ENCODE data around the gene AXIN1. TPM values are rescaled to one million over a fixed set of nuclear protein-coding genes. Genes with fewer than 3 reads are reported as not detected.

The AXIN1 gene
- total RNA-seq, 1 donor = 35.8 TPM

- Histone ChIP-seq H3K4me3 (ENCODE audit: low read length) (no peak overlapping the region), H3K4me1 (ENCODE audit: insufficient read depth, low read length) (peaks cover 43% of the 10 kb centered on the region), H3K9me3 (ENCODE audit: low read depth, low read length) (no peaks in the 10 kb centered on the region), H3K27me3 (ENCODE audit: insufficient read depth, low read length) (no peaks in the 10 kb centered on the region)
Measured at GRCh38 chr16:320206-320605, 32.3 kb downstream of the AXIN1 start.

DNA sequence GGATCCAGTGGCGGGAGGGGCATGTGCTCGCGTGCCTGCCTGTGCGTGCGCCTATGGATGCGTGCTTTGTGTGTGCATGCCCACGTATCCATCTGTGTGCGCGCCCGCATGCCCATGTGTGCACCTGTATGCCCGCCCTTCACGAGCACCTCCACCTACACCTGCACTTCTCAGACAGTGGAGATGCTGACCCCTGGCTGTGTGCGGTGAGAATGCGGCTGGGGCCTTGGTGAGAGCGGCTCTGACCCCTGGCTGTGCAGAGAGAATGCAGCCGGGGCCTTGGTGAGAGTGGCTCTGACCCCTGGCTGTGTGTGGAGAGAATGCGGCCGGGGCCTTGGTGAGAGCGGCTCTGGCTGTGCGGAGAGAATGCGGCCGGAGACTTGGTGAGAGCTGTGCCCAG lies 33.9 kb downstream of the AXIN1 start:
- Histone ChIP-seq H3K27me3 (ENCODE audit: insufficient read depth, low read length) (no peaks in the 10 kb centered on the region), H3K9me3 (ENCODE audit: low read depth, low read length) (no peaks in the 10 kb centered on the region), H3K4me1 (ENCODE audit: insufficient read depth, low read length) (peaks cover 32% of the 10 kb centered on the region), H3K4me3 (ENCODE audit: low read length) (no peak overlapping the region)

DNA sequence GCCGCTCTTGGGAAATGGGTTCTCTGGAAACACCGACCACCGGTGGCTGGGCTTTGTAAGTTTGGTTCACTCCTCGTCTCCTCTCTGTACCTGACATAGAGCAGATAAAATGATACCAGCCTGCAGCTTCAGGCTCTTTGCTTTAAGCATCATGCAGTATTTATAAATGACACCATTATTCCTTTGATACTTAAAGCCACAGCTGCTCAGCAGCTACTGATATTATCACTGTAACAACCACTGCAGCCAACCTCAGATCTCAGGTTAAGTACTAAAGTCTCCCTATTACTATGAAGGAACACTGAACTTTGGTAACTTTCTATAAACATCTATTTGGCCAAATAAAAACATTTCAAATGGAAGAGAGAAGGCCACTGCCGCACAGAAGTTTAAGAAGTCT lies 34.9 kb downstream of the AXIN1 start:
- Histone ChIP-seq H3K27me3 (ENCODE audit: insufficient read depth, low read length) (no peaks in the 10 kb centered on the region), H3K4me3 (ENCODE audit: low read length) (no peak overlapping the region), H3K9me3 (ENCODE audit: low read depth, low read length) (no peaks in the 10 kb centered on the region), H3K4me1 (ENCODE audit: insufficient read depth, low read length) (peaks cover 29% of the 10 kb centered on the region)

DNA sequence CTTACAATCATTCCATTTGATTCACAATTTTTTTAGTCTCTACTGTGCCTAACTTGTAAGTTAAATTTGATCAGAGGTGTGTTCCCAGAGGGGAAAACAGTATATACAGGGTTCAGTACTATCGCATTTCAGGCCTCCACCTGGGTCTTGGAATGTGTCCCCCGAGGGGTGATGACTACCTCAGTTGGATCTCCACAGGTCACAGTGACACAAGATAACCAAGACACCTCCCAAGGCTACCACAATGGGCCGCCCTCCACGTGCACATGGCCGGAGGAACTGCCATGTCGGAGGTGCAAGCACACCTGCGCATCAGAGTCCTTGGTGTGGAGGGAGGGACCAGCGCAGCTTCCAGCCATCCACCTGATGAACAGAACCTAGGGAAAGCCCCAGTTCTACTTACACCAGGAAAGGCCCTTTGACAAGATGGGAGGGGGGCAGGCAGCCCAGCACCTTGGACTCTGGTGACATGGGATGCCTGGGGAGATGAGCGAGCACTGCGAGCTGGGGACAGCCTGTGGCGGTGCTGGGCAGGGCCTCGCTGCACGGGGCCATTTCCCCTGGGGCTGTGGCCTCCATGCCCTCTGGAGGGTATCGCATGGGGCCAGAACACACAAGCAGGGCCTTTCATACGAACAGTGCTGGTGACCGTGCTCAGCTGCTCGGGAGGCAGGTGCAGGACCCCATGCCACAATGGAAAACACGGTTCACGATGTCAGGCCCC lies 35.6 kb downstream of the AXIN1 start:
- Histone ChIP-seq H3K9me3 (ENCODE audit: low read depth, low read length) (no peaks in the 10 kb centered on the region), H3K4me3 (ENCODE audit: low read length) (no peak overlapping the region), H3K4me1 (ENCODE audit: insufficient read depth, low read length) (peaks cover 29% of the 10 kb centered on the region), H3K27me3 (ENCODE audit: insufficient read depth, low read length) (no peaks in the 10 kb centered on the region)

- no peaks in the 10 kb centered on the region for H3K27me3 ChIP-seq (ENCODE audit: insufficient read depth, low read length)
- H3K4me3 ChIP-seq (ENCODE audit: low read length) = no peak overlapping the region
- H3K4me1 ChIP-seq (ENCODE audit: insufficient read depth, low read length) = peaks cover 21% of the 10 kb centered on the region
- H3K9me3 ChIP-seq (ENCODE audit: low read depth, low read length) = no peaks in the 10 kb centered on the region
Measured at GRCh38 chr16:314795-315299, 37.7 kb downstream of the AXIN1 start.

DNA sequence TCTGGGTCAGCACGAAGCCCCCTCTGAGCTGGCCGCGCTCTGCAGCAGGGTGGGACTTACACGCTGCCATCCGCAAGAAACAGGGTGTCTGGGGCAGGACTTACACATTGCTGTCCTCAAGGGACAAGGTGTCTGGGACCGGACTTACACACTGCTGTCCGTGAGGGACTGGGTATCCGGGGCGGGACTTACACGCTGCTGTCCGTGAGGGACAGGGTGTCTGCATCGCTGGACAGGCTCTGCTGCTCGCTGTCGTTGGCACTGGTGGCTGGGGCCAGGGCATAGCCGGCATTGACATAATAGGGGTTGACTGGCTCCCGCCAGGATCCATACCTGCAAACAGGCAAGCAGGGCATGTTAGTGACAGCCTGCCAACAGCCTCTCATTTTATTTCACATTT lies 38.2 kb downstream of the AXIN1 start:
- H3K4me3 ChIP-seq (ENCODE audit: low read length) = no peak overlapping the region
- H3K4me1 ChIP-seq (ENCODE audit: insufficient read depth, low read length) = peaks cover 26% of the 10 kb centered on the region

GRCh38 chr16:311725-312124 lies 40.8 kb downstream of the AXIN1 start:
- no peaks in the 10 kb centered on the region for H3K9me3 ChIP-seq (ENCODE audit: low read depth, low read length)
- no peak overlapping the region for H3K4me3 ChIP-seq (ENCODE audit: low read length)
- H3K4me1 ChIP-seq (ENCODE audit: insufficient read depth, low read length) = peaks cover 23% of the 10 kb centered on the region
- no peaks in the 10 kb centered on the region for H3K27me3 ChIP-seq (ENCODE audit: insufficient read depth, low read length)

More for the DNA sequence above, 38.2 kb downstream of the AXIN1 start:
- H3K9me3 ChIP-seq (ENCODE audit: low read depth, low read length) = no peaks in the 10 kb centered on the region
- no peaks in the 10 kb centered on the region for H3K27me3 ChIP-seq (ENCODE audit: insufficient read depth, low read length)

GRCh38 chr16:309476-309875 lies 43.0 kb downstream of the AXIN1 start:
- H3K9me3 ChIP-seq (ENCODE audit: low read depth, low read length) = no peaks in the 10 kb centered on the region
- H3K27me3 ChIP-seq (ENCODE audit: insufficient read depth, low read length) = no peaks in the 10 kb centered on the region
- H3K4me3 ChIP-seq (ENCODE audit: low read length) = no peak overlapping the region
- peaks cover 18% of the 10 kb centered on the region for H3K4me1 ChIP-seq (ENCODE audit: insufficient read depth, low read length)

DNA sequence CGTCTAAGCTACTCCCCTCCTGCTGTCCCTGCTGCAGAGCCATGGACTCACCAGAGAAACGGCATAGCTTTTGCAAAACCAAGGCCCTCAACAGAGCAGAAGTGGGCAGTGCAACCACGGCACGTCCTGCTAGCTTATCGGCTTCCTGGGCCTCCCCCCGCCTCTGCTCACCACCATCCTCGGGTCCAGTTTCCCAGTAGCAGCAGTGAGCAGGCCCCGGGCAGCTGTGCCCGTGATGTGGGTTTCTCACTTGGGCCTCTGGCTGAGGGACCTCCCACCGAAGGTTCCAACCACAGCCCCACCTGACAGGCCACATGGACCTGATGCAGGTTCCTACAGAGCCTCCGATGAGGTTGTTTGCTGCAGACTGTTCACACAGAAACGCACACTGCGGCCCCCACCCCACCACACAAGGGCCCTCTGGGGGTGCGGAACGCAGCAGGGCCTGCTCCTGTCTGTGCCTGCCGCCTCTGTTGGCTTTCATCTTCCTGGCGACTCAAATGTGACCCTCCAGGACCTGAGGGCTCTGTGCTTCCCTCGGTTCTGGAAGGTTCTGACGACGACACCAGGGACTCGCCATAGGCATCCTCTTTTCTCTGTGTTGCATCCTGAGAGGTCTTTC lies 44.7 kb downstream of the AXIN1 start:
- H3K4me1 ChIP-seq (ENCODE audit: insufficient read depth, low read length) = peaks cover 18% of the 10 kb centered on the region
- H3K4me3 ChIP-seq (ENCODE audit: low read length) = no peak overlapping the region
- H3K27me3 ChIP-seq (ENCODE audit: insufficient read depth, low read length) = no peaks in the 10 kb centered on the region
- no peaks in the 10 kb centered on the region for H3K9me3 ChIP-seq (ENCODE audit: low read depth, low read length)

- H3K9me3 ChIP-seq (ENCODE audit: low read depth, low read length) = no peaks in the 10 kb centered on the region
- no peak overlapping the region for H3K4me3 ChIP-seq (ENCODE audit: low read length)
- peaks cover 18% of the 10 kb centered on the region for H3K4me1 ChIP-seq (ENCODE audit: insufficient read depth, low read length)
- no peaks in the 10 kb centered on the region for H3K27me3 ChIP-seq (ENCODE audit: insufficient read depth, low read length)
Measured at GRCh38 chr16:306911-307370, 45.6 kb downstream of the AXIN1 start.

DNA sequence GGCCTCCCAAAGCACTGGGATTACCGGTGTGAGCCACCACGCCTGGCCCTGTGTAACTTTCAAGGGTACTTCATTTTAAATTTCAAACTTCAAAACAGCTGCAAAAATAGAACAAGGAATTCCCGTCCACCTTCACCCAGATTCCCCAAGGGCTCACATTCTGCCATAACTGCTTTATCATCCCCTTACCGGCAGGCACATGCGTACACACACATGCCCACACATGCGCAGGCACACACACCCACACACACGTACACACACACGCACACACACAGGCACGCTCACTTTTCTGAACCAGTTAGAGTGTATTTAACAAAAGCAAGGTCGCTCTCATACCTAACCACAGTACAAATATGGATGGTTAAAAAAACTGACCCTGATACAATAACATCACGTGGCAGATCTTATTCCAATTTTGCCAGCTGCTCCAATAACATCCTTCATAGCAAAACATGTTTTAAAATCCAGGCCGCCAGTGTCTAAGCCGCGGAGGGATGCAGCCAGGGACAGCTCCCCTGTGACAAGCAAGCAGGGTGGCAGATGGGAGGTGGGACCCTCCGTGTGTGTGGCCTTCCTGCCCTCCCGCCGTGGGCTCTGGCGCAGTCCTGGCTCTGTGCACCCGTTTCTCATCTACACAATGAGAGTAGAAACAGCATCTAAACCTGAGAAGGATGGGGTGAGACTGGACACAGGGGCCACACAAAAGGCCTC lies 46.5 kb downstream of the AXIN1 start:
- no peaks in the 10 kb centered on the region for H3K9me3 ChIP-seq (ENCODE audit: low read depth, low read length)
- H3K4me3 ChIP-seq (ENCODE audit: low read length) = no peak overlapping the region
- H3K27me3 ChIP-seq (ENCODE audit: insufficient read depth, low read length) = no peaks in the 10 kb centered on the region
- peaks cover 18% of the 10 kb centered on the region for H3K4me1 ChIP-seq (ENCODE audit: insufficient read depth, low read length)

DNA sequence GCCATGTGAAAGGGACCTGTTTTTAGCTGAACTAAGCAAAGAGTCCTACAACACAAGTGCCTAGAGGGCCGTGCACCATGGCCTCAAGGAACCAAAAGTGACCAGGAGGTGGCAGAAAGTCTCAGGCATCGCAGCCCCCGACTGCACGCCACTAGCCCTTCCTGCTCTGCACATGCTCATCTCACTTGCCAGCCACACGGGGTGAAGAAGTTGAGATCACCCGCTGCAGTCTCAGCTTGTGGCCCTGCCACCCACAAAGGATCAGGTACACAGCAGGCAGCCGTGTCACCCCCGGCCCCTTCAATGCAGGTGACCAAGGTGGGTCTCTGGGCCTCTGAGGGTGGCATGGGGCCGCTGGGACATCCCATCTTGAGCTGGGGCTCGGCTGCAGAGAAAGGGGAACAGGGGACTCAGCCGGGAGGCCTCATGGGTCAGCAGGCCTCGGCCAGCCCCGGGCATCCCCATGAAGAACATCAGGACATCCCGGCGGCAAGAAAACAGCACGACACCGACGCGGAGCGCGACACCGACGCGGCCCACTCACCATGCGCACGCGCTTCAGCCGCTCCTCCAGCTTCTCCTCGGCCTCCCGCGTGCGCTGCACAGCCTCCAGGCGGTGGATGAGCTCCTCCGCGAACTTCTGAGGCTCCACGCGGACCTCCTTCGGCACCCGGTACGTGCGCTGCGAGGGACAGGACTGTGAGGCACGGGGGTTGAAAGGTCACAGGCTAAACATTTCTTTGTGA lies 48.6 kb downstream of the AXIN1 start:
- Histone ChIP-seq H3K4me3 (ENCODE audit: low read length) (no peak overlapping the region), H3K4me1 (ENCODE audit: insufficient read depth, low read length) (peaks cover 7% of the 10 kb centered on the region), H3K9me3 (ENCODE audit: low read depth, low read length) (no peaks in the 10 kb centered on the region), H3K27me3 (ENCODE audit: insufficient read depth, low read length) (no peaks in the 10 kb centered on the region)

GRCh38 chr16:301950-302349 lies 50.6 kb downstream of the AXIN1 start:
- H3K4me1 ChIP-seq (ENCODE audit: insufficient read depth, low read length) = peaks cover 2% of the 10 kb centered on the region
- no peaks in the 10 kb centered on the region for H3K9me3 ChIP-seq (ENCODE audit: low read depth, low read length)
- H3K4me3 ChIP-seq (ENCODE audit: low read length) = no peak overlapping the region
- no peaks in the 10 kb centered on the region for H3K27me3 ChIP-seq (ENCODE audit: insufficient read depth, low read length)

DNA sequence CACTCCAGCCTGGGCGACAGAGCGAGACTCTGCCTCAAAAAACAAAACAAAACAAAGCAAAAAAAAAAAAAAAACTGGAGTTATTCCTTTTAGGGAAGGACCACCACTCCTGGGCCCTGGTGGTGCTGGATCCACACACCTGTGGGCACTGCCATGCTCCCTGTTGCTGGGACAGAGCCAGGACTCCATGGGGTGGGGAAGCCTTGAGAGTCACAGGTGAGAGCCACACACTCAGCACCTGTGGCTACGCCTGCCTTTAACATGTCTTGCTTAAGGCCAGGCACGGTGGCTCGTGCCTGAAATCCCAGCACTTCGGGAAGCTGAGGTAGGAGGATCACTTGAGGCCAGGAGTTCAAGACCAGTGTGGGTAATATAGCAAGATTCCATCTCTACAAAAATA lies 51.3 kb downstream of the AXIN1 start:
- no peaks in the 10 kb centered on the region for H3K9me3 ChIP-seq (ENCODE audit: low read depth, low read length)
- H3K27me3 ChIP-seq (ENCODE audit: insufficient read depth, low read length) = no peaks in the 10 kb centered on the region
- H3K4me1 ChIP-seq (ENCODE audit: insufficient read depth, low read length) = no peaks in the 10 kb centered on the region
- no peak overlapping the region for H3K4me3 ChIP-seq (ENCODE audit: low read length)

DNA sequence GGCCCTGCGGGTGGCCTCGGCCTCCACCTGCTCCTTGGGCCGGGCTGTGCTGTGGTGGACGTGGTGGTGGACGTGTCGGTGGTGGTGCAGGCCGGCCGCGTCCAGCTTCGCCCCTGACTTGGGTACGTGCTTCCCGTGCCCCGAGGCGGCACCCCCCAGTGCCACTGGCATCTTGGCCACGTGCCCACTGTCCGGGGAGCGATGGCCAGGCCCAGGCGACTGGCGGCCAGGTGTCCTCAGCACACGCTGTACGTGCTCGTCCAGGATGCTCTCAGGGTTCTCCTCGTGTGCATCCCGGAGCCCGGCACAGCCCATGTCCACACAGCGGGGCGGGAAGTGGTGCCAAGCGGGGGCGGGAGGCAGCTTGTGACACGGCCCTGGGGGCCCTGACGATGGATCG lies 54.7 kb downstream of the AXIN1 start:
- Histone ChIP-seq H3K4me1 (ENCODE audit: insufficient read depth, low read length) (no peaks in the 10 kb centered on the region), H3K27me3 (ENCODE audit: insufficient read depth, low read length) (no peaks in the 10 kb centered on the region), H3K4me3 (ENCODE audit: low read length) (no peak overlapping the region), H3K9me3 (ENCODE audit: low read depth, low read length) (no peaks in the 10 kb centered on the region)
